Measurements from ENCODE around the gene TMEM141. TPM values are rescaled to one million over a fixed set of nuclear protein-coding genes. Genes with fewer than 3 reads are reported as not detected.

Gene TMEM141
- total and polyA plus RNA-seq, 2 donors = 81.0 TPM

- H3K4me3 ChIP-seq (ENCODE audit: low read length in 2 of 2) = no peak overlapping the region
- peaks cover 0 to 2% of the 10 kb centered on the region in 2 donors for H3K9me3 ChIP-seq (ENCODE audit: control insufficient read depth in 2 of 2, insufficient read depth in 1 of 2, low read length in 1 of 2)
- no peak overlapping the region for H3K27ac ChIP-seq (ENCODE audit: low read depth in 1 of 2, low read length in 1 of 2)
- H3K27me3 ChIP-seq (ENCODE audit: control insufficient read depth in 2 of 2, insufficient read depth in 1 of 2, low read length in 1 of 2) = peaks cover 0 to 4% of the 10 kb centered on the region in 2 donors
- DNase-seq (ENCODE audit: low read depth in 6 of 9, low spot score in 9 of 9) = no peak
- 96% methylated on average over 44 of the region's 44 CpGs for WGBS
- peaks cover 0 to 4% of the 10 kb centered on the region in 2 donors for H3K4me1 ChIP-seq (ENCODE audit: control insufficient read depth in 2 of 2, insufficient read depth in 2 of 2, low read length in 2 of 2)
- peaks cover 68 to 78% of the 10 kb centered on the region in 2 donors for H3K36me3 ChIP-seq (ENCODE audit: control insufficient read depth in 2 of 2, insufficient read depth in 2 of 2, low read length in 1 of 2)
Measured at GRCh38 chr9:136825295-136826187, 34.4 kb downstream of the TMEM141 start.

GRCh38 chr9:136826188-136826541, 35.0 kb downstream of the TMEM141 start:
- H3K36me3 ChIP-seq (ENCODE audit: control insufficient read depth in 2 of 2, insufficient read depth in 2 of 2, low read length in 1 of 2) = peaks cover 74 to 85% of the 10 kb centered on the region in 2 donors
- no peak for DNase-seq (ENCODE audit: low read depth in 6 of 9, low spot score in 9 of 9)
- H3K9me3 ChIP-seq (ENCODE audit: control insufficient read depth in 2 of 2, insufficient read depth in 1 of 2, low read length in 1 of 2) = peaks cover 0 to 2% of the 10 kb centered on the region in 2 donors
- no peak overlapping the region for H3K4me3 ChIP-seq (ENCODE audit: low read length in 2 of 2)
- H3K27me3 ChIP-seq (ENCODE audit: control insufficient read depth in 2 of 2, insufficient read depth in 1 of 2, low read length in 1 of 2) = peaks cover 0 to under 1% of the 10 kb centered on the region in 2 donors
- H3K4me1 ChIP-seq (ENCODE audit: control insufficient read depth in 2 of 2, insufficient read depth in 2 of 2, low read length in 2 of 2) = no peaks in the 10 kb centered on the region
- 98% methylated on average over 17 of the region's 17 CpGs for WGBS
- no peak overlapping the region for H3K27ac ChIP-seq (ENCODE audit: low read depth in 1 of 2, low read length in 1 of 2)

- Histone ChIP-seq H3K36me3 (ENCODE audit: control insufficient read depth in 2 of 2, insufficient read depth in 2 of 2, low read length in 1 of 2) (peaks cover 82 to 90% of the 10 kb centered on the region in 2 donors), H3K4me1 (ENCODE audit: control insufficient read depth in 2 of 2, insufficient read depth in 2 of 2, low read length in 2 of 2) (no peaks in the 10 kb centered on the region), H3K27me3 (ENCODE audit: control insufficient read depth in 2 of 2, insufficient read depth in 1 of 2, low read length in 1 of 2) (no peaks in the 10 kb centered on the region), H3K27ac (ENCODE audit: low read depth in 1 of 2, low read length in 1 of 2) (no peak overlapping the region), H3K4me3 (ENCODE audit: low read length in 2 of 2) (no peak overlapping the region), H3K9me3 (ENCODE audit: control insufficient read depth in 2 of 2, insufficient read depth in 1 of 2, low read length in 1 of 2) (peaks cover 0 to 2% of the 10 kb centered on the region in 2 donors)
- DNase-seq (ENCODE audit: low read depth in 6 of 9, low spot score in 9 of 9) = no peak
- WGBS = 97% methylated on average over 24 of the region's 24 CpGs
Measured at GRCh38 chr9:136826703-136827582, 35.8 kb downstream of the TMEM141 start.

GRCh38 chr9:136827794-136828473, 36.8 kb downstream of the TMEM141 start:
- 98% methylated on average over 14 of the region's 14 CpGs for WGBS
- DNase-seq (ENCODE audit: low read depth in 6 of 9, low spot score in 9 of 9) = no peak
- no peaks in the 10 kb centered on the region for H3K4me1 ChIP-seq (ENCODE audit: control insufficient read depth in 2 of 2, insufficient read depth in 2 of 2, low read length in 2 of 2)
- peaks cover 86 to 94% of the 10 kb centered on the region in 2 donors for H3K36me3 ChIP-seq (ENCODE audit: control insufficient read depth in 2 of 2, insufficient read depth in 2 of 2, low read length in 1 of 2)
- no peak overlapping the region for H3K4me3 ChIP-seq (ENCODE audit: low read length in 2 of 2)
- H3K27me3 ChIP-seq (ENCODE audit: control insufficient read depth in 2 of 2, insufficient read depth in 1 of 2, low read length in 1 of 2) = no peaks in the 10 kb centered on the region
- peaks cover 0 to 2% of the 10 kb centered on the region in 2 donors for H3K9me3 ChIP-seq (ENCODE audit: control insufficient read depth in 2 of 2, insufficient read depth in 1 of 2, low read length in 1 of 2)
- no peak overlapping the region for H3K27ac ChIP-seq (ENCODE audit: low read depth in 1 of 2, low read length in 1 of 2)

GRCh38 chr9:136828474-136829140, 37.5 kb downstream of the TMEM141 start:
- Histone ChIP-seq H3K27ac (ENCODE audit: low read depth in 1 of 2, low read length in 1 of 2) (no peak overlapping the region), H3K9me3 (ENCODE audit: control insufficient read depth in 2 of 2, insufficient read depth in 1 of 2, low read length in 1 of 2) (peaks cover 0 to 2% of the 10 kb centered on the region in 2 donors), H3K36me3 (ENCODE audit: control insufficient read depth in 2 of 2, insufficient read depth in 2 of 2, low read length in 1 of 2) (peaks cover 80 to 88% of the 10 kb centered on the region in 2 donors), H3K27me3 (ENCODE audit: control insufficient read depth in 2 of 2, insufficient read depth in 1 of 2, low read length in 1 of 2) (no peaks in the 10 kb centered on the region), H3K4me1 (ENCODE audit: control insufficient read depth in 2 of 2, insufficient read depth in 2 of 2, low read length in 2 of 2) (no peaks in the 10 kb centered on the region), H3K4me3 (ENCODE audit: low read length in 2 of 2) (no peak overlapping the region)
- DNase-seq (ENCODE audit: low read depth in 6 of 9, low spot score in 9 of 9) = no peak
- 97% methylated on average over 31 of the region's 31 CpGs for WGBS

- 97% methylated on average over 14 of the region's 14 CpGs for WGBS
- peaks cover 0 to 2% of the 10 kb centered on the region in 2 donors for H3K9me3 ChIP-seq (ENCODE audit: control insufficient read depth in 2 of 2, insufficient read depth in 1 of 2, low read length in 1 of 2)
- no peak overlapping the region for H3K4me3 ChIP-seq (ENCODE audit: low read length in 2 of 2)
- H3K27ac ChIP-seq (ENCODE audit: low read depth in 1 of 2, low read length in 1 of 2) = no peak overlapping the region
- no peak for DNase-seq (ENCODE audit: low read depth in 6 of 9, low spot score in 9 of 9)
- no peaks in the 10 kb centered on the region for H3K27me3 ChIP-seq (ENCODE audit: control insufficient read depth in 2 of 2, insufficient read depth in 1 of 2, low read length in 1 of 2)
- H3K4me1 ChIP-seq (ENCODE audit: control insufficient read depth in 2 of 2, insufficient read depth in 2 of 2, low read length in 2 of 2) = no peaks in the 10 kb centered on the region
- H3K36me3 ChIP-seq (ENCODE audit: control insufficient read depth in 2 of 2, insufficient read depth in 2 of 2, low read length in 1 of 2) = peaks cover 78 to 86% of the 10 kb centered on the region in 2 donors
Measured at GRCh38 chr9:136829412-136829811, 38.3 kb downstream of the TMEM141 start.

- H3K36me3 ChIP-seq (ENCODE audit: control insufficient read depth in 2 of 2, insufficient read depth in 2 of 2, low read length in 1 of 2) = peaks cover 71 to 80% of the 10 kb centered on the region in 2 donors
- no peak for DNase-seq (ENCODE audit: low read depth in 6 of 9, low spot score in 9 of 9)
Measured at GRCh38 chr9:136829981-136830885, 39.1 kb downstream of the TMEM141 start.

More at GRCh38 chr9:136829981-136830885, 39.1 kb downstream of the TMEM141 start:
- H3K27ac ChIP-seq (ENCODE audit: low read depth in 1 of 2, low read length in 1 of 2) = no peak overlapping the region
- H3K4me1 ChIP-seq (ENCODE audit: control insufficient read depth in 2 of 2, insufficient read depth in 2 of 2, low read length in 2 of 2) = no peaks in the 10 kb centered on the region
- peaks cover 0 to 2% of the 10 kb centered on the region in 2 donors for H3K9me3 ChIP-seq (ENCODE audit: control insufficient read depth in 2 of 2, insufficient read depth in 1 of 2, low read length in 1 of 2)
- 96% methylated on average over 41 of the region's 41 CpGs for WGBS
- H3K27me3 ChIP-seq (ENCODE audit: control insufficient read depth in 2 of 2, insufficient read depth in 1 of 2, low read length in 1 of 2) = no peaks in the 10 kb centered on the region
- H3K4me3 ChIP-seq (ENCODE audit: low read length in 2 of 2) = no peak overlapping the region

All from thymus (tissue), 11 donors.